ENCODE results near the gene AFAP1.

GRCh38 chr4:7764466-7764865 is 175.2 kb downstream of the AFAP1 start:
- TF ChIP-seq POLR2A (IDR thresholded peaks at IDR 0.05) (no peak), CTCF (IDR thresholded peaks at IDR 0.05) (no peak)

Data from uterus (tissue), 2 donors.